HT1080 (cell line): ENCODE measurements around the gene OSBPL7. TPM values are rescaled to one million over a fixed set of nuclear protein-coding genes. Genes with fewer than 3 reads are reported as not detected.
A peak's percentile ranks its signal among the peaks of the same experiment; 100 is the strongest.

ENCODE experiments used
- DNase-seq: peaks from one replicate; pipeline ENCODE4 v3.0.0-alpha.2; 2015; ENCODE audit warnings: low read depth
- total RNA-seq: library from RNA; depleted of rRNA; stranded (reverse); fragments of >200 nt; shearing (Covaris generic); gene quantifications from 2 replicates; pipeline ENCODE4 v1.2.3, GENCODE V29; 2014

Gene OSBPL7
- total RNA-seq, 1 experiment from 2014 or later: 15.0 TPM

DNA sequence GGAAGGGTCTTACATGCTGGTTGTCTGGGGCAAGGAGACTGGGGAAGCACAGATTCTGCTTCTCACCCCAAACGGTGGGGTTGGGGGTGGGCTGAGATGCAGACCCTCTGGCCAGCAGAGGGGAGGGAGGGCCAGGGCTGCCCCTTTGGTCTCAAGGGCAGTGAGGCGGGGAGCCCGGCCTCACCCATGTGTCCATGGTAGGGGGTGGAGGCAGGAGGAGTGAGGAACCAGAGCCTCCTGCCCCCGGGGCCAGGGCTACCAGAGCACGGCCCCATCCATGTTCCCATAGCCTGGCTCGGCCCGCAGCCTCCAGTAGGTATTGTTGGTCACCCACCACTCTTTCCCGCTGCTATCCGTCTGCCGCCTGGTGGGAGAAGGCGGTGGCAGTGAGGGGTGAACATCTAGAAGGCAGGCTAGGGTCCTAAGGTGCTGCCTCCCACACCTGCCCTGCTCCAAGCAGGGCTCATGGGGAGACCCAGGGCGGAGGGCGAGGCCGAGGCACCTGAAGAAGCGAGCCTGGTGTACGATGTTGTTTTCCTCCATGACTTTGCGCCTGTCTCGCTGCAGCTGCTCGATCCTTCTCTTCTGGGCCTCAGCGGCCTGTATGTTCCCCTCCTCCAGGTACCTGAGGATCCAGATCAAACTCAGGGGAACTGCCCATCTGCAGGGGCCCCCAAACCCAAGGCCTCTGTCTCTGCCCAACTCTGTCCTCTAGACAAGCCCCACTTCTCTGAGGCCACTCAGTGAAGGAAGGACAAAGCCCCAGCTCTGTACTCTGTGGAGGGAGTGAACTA is 13.4 kb downstream of the OSBPL7 start:
- no peak for DNase-seq

GRCh38 chr17:47807421-47807820 is 14.2 kb downstream of the OSBPL7 start:
- DNase-seq: no peak

GRCh38 chr17:47806913-47807255 is 14.7 kb downstream of the OSBPL7 start:
- no peak for DNase-seq

- DNase-seq: no peak
Observed at GRCh38 chr17:47806026-47806912, 15.3 kb downstream of the OSBPL7 start.

- DNase-seq: no peak
Observed at GRCh38 chr17:47804461-47804860, 17.1 kb downstream of the OSBPL7 start.

- no peak for DNase-seq
Observed at GRCh38 chr17:47803751-47804150, 17.8 kb downstream of the OSBPL7 start.

GRCh38 chr17:47803201-47803600 is 18.4 kb downstream of the OSBPL7 start:
- no peak for DNase-seq

DNA sequence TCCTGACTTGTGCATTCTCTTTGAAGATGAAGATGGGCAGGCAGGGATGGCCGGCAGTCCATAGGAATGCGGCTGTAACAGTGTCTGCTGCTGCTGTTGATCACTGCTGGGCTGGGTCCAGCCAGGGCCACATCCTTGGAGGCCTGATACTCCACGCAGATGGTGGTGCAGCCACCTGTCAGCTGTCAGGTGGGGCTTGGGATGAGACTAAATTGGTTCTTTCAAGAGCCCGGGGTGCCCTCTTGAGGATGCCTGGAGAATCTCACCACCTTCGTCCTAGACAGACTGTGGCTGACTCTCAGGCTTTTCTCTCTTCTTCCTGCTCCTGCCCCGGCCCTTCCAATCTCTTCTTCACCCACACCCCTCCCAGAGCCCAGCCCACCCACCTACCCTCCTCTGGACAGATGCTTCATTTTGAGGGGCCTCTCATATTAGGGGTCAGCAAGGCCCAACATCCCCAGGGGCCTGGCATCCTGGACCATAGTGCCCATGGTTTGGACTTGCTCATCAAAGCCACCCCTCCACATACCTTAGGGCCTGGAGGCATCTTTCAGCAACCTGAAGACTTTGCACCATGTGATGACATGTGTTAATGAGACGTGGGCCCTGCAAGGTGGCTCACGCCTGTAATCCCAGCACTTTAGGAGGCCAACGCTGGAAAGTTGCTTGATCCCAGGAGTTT is 19.1 kb downstream of the OSBPL7 start:
- DNase-seq: peak; percentile 44

GRCh38 chr17:47801906-47802305 is 19.7 kb downstream of the OSBPL7 start:
- DNase-seq: no peak

- DNase-seq: no peak
Observed at GRCh38 chr17:47801176-47801765, 20.3 kb downstream of the OSBPL7 start.

- DNase-seq: no peak
Observed at GRCh38 chr17:47800686-47801085, 20.9 kb downstream of the OSBPL7 start.

DNA sequence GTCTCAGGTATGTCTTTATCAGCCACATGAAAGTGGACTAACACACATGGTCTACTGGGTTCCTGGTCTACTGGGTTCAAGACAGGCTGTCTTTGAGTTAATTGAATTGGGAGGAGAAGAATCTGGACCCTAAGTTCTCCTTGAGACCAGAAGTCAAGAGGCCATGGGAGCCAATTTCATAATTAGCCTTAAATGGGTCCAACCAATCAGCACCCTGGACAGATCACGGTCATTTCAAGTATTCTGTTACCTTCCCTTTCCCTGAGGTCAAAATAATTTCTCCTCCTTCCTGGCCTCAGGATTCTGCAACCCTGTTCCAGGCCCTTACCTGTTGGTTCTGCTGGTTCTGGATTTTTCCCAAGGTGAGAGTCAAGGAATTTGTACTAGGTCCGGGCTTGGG is 23.8 kb downstream of the OSBPL7 start:
- no peak for DNase-seq

DNA sequence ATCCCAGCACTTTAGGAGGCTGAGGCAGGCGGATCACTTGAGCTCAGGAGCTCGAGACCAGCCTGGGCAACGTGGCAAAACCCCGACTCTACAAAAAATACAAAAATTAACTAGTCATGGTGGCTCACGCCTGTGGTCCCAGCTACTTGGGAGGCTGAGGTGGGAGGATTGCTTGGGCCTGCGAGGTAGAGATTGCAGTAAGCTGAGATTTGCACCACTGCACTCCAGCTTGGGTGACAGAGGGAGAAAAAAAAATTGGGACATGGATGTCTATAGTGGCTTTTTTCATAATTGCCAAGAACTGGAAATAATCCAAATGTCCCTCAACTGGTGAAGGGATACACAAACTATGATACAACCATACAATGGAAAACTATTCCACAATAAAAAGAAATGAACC is 28.6 kb downstream of the OSBPL7 start:
- DNase-seq: no peak

- no peak for DNase-seq
Observed at GRCh38 chr17:47792457-47792856, 29.1 kb downstream of the OSBPL7 start.

DNA sequence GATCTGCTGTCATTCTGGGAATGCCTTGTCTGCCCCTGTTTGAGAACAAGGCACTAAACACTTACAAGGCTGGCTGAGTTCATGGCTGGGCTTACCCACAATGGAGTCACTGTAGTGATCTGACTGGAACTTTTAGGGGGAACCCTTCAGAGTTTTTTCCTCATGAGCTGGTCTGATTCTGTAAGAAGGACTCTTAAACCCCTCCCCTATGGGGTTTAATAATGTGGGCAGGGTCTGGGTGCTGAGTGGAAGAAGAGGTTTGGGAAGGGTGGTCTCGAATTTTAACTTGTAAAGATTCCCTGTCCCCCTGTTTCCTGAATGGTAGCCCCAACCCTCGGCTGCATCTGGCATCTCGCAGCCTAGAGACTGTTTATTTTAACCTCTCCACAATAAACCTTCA is 30.6 kb downstream of the OSBPL7 start:
- DNase-seq: no peak

- DNase-seq: peak; percentile 39
Observed at GRCh38 chr17:47789611-47790561, 31.7 kb downstream of the OSBPL7 start.

DNA sequence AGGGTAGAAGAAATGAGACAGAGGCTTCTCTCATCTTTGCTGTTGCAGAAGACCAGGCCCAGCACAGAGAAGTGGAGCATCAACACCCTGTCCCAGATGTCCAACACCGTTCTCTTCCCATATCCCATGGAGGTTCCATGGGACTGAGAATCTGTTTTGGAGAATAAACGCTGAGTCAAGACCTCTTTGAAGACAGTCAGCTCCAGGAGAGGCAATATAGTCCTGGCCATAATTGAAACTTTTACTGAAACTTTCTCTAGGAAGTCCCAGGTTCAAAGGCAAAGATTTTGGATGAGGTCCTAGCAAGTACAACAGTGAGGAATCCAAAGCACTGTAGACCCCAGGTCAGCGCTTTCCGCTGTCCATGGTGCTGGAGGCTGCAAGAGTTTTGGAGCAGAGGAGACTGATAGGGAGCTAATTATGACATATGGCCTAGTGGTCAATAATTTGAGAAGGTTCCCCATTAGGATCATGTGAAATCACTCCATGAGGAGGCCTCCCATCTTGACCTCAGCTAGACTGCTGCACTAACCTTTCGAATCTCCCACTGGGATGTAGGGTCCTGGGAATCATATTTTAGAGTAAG is 36.0 kb downstream of the OSBPL7 start:
- no peak for DNase-seq

- no peak for DNase-seq
Observed at GRCh38 chr17:47781397-47781796, 40.2 kb downstream of the OSBPL7 start.

DNA sequence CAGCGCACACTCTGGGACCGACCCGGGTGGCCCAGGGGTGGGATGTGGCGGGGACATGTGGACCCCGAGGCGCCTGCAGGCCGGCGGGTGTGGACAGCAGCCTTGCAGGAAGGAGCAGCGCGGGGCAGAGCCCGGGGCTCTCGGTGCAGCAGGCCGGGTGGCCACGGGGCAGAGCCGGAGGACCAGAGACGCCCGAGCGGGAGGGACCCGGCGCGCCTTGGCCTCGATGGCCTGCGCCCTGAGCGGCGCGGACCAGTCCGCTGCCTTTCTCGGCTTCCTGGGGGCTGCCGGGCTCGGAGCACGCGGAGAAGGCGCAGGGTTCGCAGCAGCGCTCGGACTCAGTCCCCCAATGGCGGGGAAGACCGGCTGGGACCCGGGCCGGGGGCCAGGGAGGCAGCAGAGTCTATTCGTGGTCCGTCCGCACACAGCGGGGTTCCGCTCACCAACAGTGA is 43.4 kb downstream of the OSBPL7 start:
- no peak for DNase-seq
